WTC11 (cell line): Measurements from ENCODE around the gene SLCO4A1.

Experiments
- ATF2 ChIP-seq: sonication (generic); formaldehyde crosslinking; IDR thresholded peaks from 2 replicates; pipeline ENCODE4 v1.8.1; 2022; ENCODE audit warnings: low read depth, missing genetic modification reagents, borderline replicate concordance
- CTCF ChIP-seq: fragments of 200-600 bp; IDR thresholded peaks from 2 replicates; pipeline ENCODE4 v1.8.0; 2022; ENCODE audit warnings: antibody characterized with exemption
- FOXK1 ChIP-seq: sonication (generic); formaldehyde crosslinking; IDR thresholded peaks from 2 replicates; pipeline ENCODE4 v1.8.0; 2022; ENCODE audit warnings: mild to moderate bottlenecking, moderate library complexity, missing genetic modification reagents
- FOXP4 ChIP-seq: sonication (generic); formaldehyde crosslinking; IDR thresholded peaks from 2 replicates; pipeline ENCODE4 v1.8.0; 2022; ENCODE audit warnings: mild to moderate bottlenecking, missing genetic modification reagents
- GABPB1 ChIP-seq: sonication (generic); formaldehyde crosslinking; IDR thresholded peaks from 2 replicates; pipeline ENCODE4 v1.8.1; 2023; ENCODE audit warnings: mild to moderate bottlenecking, missing genetic modification reagents
- MYBL2 ChIP-seq: sonication (generic); formaldehyde crosslinking; IDR thresholded peaks from 2 replicates; pipeline ENCODE4 v1.8.1; 2023; ENCODE audit warnings: mild to moderate bottlenecking, moderate library complexity, missing genetic modification reagents
- SMAD4 ChIP-seq: sonication (generic); formaldehyde crosslinking; IDR thresholded peaks from 2 replicates; pipeline ENCODE4 v1.8.0; 2022; ENCODE audit warnings: mild to moderate bottlenecking, missing genetic modification reagents

GRCh38 chr20:62648318-62648995 is 6.2 kb downstream of the SLCO4A1 start:
- TF ChIP-seq MYBL2 (CRISPR knock-in tag) (no peak), GABPB1 (CRISPR knock-in tag) (no peak), CTCF (no peak), SMAD4 (no peak), FOXP4 (no peak), FOXK1 (CRISPR knock-in tag) (no peak), ATF2 (CRISPR knock-in tag) (no peak)
